ENCODE measurements around the gene LONRF2.
A peak's percentile ranks its signal among the peaks of the same experiment; 100 is the strongest.

- TF ChIP-seq, protein P1, sequence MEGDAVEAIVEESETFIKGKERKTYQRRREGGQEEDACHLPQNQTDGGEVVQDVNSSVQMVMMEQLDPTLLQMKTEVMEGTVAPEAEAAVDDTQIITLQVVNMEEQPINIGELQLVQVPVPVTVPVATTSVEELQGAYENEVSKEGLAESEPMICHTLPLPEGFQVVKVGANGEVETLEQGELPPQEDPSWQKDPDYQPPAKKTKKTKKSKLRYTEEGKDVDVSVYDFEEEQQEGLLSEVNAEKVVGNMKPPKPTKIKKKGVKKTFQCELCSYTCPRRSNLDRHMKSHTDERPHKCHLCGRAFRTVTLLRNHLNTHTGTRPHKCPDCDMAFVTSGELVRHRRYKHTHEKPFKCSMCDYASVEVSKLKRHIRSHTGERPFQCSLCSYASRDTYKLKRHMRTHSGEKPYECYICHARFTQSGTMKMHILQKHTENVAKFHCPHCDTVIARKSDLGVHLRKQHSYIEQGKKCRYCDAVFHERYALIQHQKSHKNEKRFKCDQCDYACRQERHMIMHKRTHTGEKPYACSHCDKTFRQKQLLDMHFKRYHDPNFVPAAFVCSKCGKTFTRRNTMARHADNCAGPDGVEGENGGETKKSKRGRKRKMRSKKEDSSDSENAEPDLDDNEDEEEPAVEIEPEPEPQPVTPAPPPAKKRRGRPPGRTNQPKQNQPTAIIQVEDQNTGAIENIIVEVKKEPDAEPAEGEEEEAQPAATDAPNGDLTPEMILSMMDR (IDR thresholded peaks at IDR 0.05) = peak; percentile 57
- TF ChIP-seq IRF1 (CRISPR knock-in tag; IDR thresholded peaks at IDR 0.05) (no peak), ZNF263 (CRISPR knock-in tag; IDR thresholded peaks at IDR 0.05; ENCODE audit: low read depth) (no peak), ATF2 (CRISPR knock-in tag; IDR thresholded peaks at IDR 0.05; ENCODE audit: borderline replicate concordance, low read depth) (no peak), FOXK1 (CRISPR knock-in tag; IDR thresholded peaks at IDR 0.05) (no peak), CREM (CRISPR knock-in tag; IDR thresholded peaks at IDR 0.05) (no peak), USF1 (CRISPR knock-in tag; IDR thresholded peaks at IDR 0.05) (no peak), ZBTB43 (CRISPR knock-in tag; IDR thresholded peaks at IDR 0.05) (no peak), ZBTB21 (CRISPR knock-in tag; IDR thresholded peaks at IDR 0.05; ENCODE audit: borderline replicate concordance) (no peak), ZNF416 (CRISPR knock-in tag; IDR thresholded peaks at IDR 0.05) (no peak)
Observed at GRCh38 chr2:100246163-100247145, 75.8 kb downstream of the LONRF2 start.

Data from WTC11 (cell line).